GM12873 (cell line): ENCODE data around the gene TUBGCP6.

Experiments
- TF ChIP-seq, protein P1 (sequence below): IDR thresholded peaks from 2 replicates; pipeline ENCODE4 v1.5.1; 2012; ENCODE audit warnings: low read depth, mild to moderate bottlenecking, moderate library complexity, low read length, control low read depth; ENCODE audit not compliant: insufficient read depth; ENCODE audit errors: missing control alignments

The TUBGCP6 gene

DNA sequence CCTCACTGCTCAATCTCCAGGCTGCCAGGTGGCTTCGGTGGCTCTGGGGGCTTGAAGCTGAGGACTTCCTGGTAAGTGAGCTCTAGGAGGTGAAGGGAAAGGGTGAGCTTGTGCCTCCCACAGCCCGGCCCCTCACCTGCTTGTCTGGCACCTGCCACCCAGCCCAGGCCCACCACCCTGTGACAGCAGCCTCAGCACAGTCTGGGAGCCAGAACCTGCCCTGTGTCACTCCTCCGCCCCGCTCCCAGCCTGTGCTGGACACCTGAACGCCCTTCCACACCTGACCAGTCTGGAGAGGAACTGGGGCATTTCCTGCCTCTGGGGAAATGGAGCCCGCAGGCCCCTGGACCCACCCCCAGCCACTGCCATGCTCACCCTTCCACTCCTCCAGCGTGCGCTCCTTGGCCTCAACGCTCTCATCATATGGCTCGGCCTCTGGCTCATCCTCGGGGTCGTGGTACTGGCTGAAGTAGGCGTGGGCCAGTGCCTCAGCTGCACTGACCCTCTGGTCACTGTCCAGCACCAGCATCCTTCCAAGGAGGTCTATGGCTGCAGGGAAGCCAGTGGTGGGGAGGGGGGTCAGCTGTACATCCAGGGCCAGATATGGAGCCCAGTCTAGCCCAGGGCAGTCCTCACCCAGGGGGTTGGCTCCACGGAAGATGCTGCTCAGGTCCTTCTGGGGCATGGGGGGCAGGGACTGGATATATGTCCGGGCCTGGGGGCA, 20.3 kb upstream of the TUBGCP6 start:
- TF ChIP-seq, protein P1, sequence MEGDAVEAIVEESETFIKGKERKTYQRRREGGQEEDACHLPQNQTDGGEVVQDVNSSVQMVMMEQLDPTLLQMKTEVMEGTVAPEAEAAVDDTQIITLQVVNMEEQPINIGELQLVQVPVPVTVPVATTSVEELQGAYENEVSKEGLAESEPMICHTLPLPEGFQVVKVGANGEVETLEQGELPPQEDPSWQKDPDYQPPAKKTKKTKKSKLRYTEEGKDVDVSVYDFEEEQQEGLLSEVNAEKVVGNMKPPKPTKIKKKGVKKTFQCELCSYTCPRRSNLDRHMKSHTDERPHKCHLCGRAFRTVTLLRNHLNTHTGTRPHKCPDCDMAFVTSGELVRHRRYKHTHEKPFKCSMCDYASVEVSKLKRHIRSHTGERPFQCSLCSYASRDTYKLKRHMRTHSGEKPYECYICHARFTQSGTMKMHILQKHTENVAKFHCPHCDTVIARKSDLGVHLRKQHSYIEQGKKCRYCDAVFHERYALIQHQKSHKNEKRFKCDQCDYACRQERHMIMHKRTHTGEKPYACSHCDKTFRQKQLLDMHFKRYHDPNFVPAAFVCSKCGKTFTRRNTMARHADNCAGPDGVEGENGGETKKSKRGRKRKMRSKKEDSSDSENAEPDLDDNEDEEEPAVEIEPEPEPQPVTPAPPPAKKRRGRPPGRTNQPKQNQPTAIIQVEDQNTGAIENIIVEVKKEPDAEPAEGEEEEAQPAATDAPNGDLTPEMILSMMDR: no peak

DNA sequence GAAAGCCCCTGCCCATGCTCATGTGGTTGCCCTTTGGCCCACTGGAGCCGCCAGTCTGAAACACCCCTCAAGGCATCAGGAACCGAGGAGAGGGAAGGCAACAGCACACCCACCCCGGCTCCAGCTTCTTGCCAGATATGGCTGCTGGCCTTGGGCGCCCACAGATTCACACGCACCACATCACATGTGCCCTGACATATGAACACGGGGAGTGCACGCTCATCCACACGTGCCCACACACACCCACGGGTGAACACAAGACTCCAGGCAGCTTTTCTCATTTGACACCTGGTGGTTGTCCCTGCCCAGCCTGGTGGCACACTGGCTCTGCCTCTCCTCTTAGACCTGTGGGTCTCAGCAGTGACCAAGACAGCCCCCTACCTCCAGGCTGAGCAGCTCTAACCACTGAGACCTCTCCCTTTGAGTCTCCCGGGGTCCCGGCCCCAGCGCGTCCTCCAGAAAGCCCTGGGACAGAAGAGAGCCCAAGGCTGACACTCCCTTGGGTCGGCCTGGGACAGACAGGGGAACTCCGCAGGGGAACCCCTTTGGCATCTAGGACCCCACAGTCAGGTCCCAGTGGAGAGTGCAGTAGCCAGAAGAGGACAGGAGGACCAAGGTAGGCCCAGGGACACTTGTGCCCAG, 19.4 kb upstream of the TUBGCP6 start:
- TF ChIP-seq, protein P1: no peak

DNA sequence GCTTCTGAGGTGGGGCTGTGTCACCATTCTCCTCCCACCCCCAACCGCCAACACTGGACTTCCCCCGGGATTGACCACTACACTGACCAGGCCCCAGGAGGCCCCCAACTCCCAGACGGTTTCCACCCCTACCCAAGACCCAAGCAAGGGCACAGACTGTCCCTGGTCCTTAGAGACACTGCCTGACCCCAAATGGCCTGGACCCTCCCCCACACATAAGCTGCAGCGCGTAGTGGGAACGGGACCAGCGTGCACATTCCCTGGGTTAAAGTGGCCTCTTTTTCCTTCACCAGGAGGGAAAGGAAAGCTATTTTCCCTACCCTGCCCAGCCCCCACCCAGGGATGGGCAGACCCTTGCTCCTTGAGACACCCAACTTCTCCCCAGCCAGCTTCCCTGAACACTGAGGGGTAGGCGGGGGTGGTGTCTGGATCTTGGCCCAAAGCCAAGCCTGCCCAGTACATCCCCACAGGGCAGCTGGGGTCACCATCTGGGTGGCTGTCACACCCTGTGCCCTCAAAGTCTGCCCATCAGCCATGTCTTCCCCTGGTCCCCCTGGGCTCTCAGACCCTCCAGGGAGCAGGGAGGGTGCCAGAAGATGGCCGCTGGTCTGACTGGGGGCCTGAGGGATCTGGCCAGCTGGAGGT, 18.3 kb upstream of the TUBGCP6 start:
- TF ChIP-seq, protein P1: no peak

DNA sequence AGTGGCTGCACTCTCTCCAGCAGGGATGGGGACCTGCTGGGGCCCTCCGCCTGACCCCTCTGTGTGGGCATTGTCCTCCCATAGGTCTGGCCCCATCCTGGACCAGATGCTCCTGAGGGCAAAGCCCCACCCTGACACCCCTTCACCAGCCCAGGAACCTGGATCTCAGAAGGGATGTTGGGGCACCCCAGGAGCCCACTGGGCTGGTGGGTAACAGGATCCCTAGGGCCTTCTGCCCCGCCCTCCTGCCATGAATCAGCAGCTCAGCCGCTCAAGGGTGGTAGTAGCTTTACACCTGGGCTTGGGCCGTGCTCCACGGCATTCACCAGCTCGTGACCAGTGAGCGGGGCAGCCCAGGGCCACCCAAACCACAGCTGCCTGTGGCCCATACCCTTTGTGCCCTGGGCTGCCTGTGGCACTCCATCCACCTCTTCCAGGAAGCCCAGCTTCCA, 17.7 kb upstream of the TUBGCP6 start:
- TF ChIP-seq, protein P1: no peak

DNA sequence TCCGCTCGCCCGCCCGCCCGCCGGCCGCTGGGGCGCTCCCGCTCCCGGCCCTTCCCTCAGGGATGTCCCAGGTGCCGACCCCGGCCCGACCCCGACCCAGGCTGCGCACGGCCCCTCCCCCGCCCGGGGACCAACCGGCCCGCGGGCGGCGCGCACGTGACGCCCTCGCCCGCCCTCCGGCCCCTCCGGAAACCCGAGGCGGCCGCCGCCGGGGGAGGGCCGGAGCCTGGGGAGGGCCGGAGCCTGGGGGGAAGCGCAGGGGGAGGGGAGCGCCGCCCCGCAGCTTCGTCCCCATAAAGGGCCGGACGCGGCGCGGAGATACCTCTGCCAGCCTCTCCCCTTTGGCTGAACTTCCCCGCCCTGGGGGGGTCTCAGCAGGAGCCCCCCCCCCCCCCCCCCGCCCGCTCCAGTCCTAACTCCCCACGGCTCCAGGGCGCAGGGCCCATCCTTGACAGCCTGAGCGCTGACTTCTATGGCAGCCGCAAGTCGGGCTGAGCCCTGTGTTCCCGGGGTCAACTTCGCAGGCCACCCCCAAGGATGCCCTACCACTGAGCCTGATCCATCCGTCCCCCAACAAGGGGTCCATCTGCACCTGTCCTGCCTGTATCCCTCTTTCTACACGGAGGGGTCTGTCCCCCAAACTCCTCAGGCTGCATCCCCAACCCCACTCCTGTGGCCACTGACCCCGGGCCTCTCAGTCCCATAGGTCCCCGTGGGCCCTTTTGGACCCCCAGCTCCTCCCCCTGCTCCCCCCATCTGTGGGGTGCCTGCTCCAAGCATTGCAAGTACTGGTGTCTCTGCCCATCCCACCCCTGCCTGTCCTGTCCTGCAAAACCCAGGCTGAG, 17.0 kb upstream of the TUBGCP6 start, which contains the start of gene MAPK12:
MAPK12 (minus strand) TSS at position 69 of the 845 bp plus-strand sequence. CDS start 174 bp downstream, outside the sequence.
- TF ChIP-seq, protein P1: no peak

DNA sequence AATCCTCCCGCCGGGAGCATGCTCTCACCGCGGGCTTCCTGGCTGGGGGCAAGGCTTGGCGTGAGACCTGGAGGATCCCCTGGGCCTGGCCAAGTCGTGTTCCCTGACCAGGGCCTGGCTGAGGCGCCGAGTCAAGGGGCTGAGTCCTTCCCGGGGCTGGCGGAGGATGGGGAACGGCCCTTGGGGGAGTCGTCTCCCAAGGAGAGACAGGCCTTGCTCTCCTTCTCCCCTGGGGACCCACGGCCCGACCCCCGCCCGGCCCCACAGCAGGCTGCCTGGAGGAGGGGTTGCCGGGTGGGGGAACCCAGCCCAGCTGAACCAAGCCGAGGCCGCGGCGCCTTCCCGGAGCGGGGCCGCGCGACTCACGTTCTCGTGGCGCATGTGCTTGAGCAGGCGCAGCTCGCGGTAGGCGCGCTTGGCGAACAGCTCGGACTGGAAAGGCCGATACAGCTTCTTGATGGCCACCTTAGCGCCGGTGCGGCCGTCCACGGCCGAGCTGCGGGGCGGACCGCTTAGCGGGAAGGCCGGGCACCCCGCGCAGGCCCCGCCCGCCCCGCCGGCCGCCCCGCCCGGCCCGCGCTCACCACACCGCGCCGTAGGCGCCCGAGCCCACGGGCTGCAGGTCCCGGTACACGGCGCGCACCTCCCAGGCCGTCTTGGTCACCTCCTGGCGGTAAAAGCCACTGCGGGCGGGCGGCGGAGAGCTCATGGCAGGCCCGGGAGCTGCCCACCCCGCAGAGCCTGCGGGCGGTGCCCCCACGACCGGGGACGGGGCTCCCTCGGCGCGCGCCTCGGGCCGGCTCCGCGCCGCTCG, 16.2 kb upstream of the TUBGCP6 start:
- TF ChIP-seq, protein P1: no peak
